ENCODE data around the gene BIRC5. TPM values are rescaled to one million over a fixed set of nuclear protein-coding genes. Genes with fewer than 3 reads are reported as not detected.

The BIRC5 gene
- total RNA-seq, 4 donors from 2014 or later = 1.2 to 7.9 (median 3.6) TPM

DNA sequence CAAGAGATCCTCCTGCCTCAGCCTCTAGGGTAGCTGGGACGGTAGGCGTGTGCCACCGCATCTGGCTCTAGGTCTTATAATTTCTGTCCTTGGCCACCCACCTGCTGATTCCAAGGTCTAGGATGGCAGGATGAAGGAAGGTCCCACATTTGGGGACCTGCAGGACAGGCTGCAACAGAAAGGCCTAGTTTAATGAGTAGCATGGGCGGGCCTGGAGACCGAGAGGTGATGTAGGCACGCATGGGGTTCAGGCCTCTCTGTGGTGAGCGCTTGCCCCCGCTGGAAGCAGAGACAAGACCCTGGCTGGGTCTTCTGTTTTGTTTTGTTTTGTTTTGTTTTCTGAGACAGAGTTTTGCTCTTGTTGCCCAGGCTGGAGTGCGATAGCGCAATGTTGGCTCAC lies 51.1 kb downstream of the BIRC5 start:
- TF ChIP-seq POLR2A (IDR thresholded peaks at IDR 0.05) = no peak
- TF ChIP-seq, protein P1, sequence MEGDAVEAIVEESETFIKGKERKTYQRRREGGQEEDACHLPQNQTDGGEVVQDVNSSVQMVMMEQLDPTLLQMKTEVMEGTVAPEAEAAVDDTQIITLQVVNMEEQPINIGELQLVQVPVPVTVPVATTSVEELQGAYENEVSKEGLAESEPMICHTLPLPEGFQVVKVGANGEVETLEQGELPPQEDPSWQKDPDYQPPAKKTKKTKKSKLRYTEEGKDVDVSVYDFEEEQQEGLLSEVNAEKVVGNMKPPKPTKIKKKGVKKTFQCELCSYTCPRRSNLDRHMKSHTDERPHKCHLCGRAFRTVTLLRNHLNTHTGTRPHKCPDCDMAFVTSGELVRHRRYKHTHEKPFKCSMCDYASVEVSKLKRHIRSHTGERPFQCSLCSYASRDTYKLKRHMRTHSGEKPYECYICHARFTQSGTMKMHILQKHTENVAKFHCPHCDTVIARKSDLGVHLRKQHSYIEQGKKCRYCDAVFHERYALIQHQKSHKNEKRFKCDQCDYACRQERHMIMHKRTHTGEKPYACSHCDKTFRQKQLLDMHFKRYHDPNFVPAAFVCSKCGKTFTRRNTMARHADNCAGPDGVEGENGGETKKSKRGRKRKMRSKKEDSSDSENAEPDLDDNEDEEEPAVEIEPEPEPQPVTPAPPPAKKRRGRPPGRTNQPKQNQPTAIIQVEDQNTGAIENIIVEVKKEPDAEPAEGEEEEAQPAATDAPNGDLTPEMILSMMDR (IDR thresholded peaks at IDR 0.05) = no peak
- no peak for DNase-seq
- H3K27ac ChIP-seq = no peak overlapping the region
- H3K9me3 ChIP-seq = no peaks in the 10 kb centered on the region
- WGBS, 2 donors (ENCODE audit: low coverage in 1 of 2) = 96 to 100% methylated on average over 8 to 10 of the region's 10 CpGs
- H3K36me3 ChIP-seq = no peaks in the 10 kb centered on the region
- intact Hi-C loops (cut with DNase I; ENCODE audit: low total_unique reads) = no loop called here
- H3K4me3 ChIP-seq = no peak overlapping the region
- peaks cover 0 to 25% (median 3%) of the 10 kb centered on the region in 4 donors for H3K4me1 ChIP-seq
- in situ Hi-C loops (cut with MboI; ENCODE audit: low pct_ligation_motif_present in 1 of 4, low pct_unique_long_range_greater_than_20kb in 1 of 4, low sequenced_read_pairs in 3 of 4) = no loop called here
- peaks cover 21% of the 10 kb centered on the region for H3K27me3 ChIP-seq

DNA sequence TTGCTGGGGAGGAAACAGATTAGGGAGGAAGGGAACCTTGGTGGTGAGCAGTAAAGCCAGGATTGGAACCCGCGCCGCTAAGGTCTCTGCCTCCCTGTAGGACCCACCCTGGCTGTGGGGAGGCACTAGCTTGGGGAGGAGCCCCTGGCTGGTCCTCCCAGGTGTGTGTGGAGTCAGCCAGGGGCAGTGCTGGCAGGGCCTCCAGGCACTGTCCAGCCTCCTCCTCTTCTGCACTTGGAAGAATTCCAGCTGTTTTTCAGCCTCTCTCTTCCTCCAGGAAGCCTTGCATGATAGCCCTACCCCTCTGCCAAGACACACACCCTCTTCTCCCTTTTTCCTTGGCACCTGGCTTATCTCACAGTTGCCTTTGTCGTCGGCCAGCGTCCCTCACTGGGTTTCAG lies 52.2 kb downstream of the BIRC5 start:
- DNase-seq = no peak
- in situ Hi-C loops (cut with MboI; ENCODE audit: low pct_ligation_motif_present in 1 of 4, low pct_unique_long_range_greater_than_20kb in 1 of 4, low sequenced_read_pairs in 3 of 4) = no loop called here
- Histone ChIP-seq H3K27me3 (peaks cover 26% of the 10 kb centered on the region), H3K4me1 (peaks cover 0 to 25% (median 3%) of the 10 kb centered on the region in 4 donors), H3K9me3 (no peaks in the 10 kb centered on the region), H3K27ac (no peak overlapping the region), H3K4me3 (no peak overlapping the region), H3K36me3 (no peaks in the 10 kb centered on the region)
- 50 to 51% methylated on average over 2 to 6 of the region's 6 CpGs for WGBS, 2 donors (ENCODE audit: low coverage in 1 of 2)
- intact Hi-C loops (cut with DNase I; ENCODE audit: low total_unique reads) = no loop called here
- no peak for TF ChIP-seq EP300 (IDR thresholded peaks at IDR 0.05; ENCODE audit: low read depth)

DNA sequence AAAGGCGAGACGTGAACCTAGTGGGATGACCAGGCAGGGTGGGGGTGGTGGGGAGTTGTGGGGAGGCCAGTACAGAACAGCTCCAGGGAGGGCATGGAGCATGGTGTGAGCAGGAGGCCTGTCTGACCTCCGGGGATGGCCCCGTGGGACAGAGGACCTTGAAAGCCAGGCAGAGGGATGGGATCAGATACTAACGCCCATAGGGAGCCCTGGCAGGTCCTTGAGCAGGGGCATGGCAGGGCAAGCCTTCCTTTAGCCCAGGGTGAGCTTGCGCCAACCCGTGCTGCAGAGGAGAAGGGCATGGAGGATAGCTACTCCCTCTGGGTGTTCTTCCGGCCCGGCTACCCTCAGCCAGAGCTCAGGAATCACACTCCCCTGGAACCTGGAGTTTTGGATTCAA lies 52.7 kb downstream of the BIRC5 start:
- in situ Hi-C loops (cut with MboI; ENCODE audit: low pct_ligation_motif_present in 1 of 4, low pct_unique_long_range_greater_than_20kb in 1 of 4, low sequenced_read_pairs in 3 of 4) = no loop called here
- no peak overlapping the region for H3K27ac ChIP-seq

DNA sequence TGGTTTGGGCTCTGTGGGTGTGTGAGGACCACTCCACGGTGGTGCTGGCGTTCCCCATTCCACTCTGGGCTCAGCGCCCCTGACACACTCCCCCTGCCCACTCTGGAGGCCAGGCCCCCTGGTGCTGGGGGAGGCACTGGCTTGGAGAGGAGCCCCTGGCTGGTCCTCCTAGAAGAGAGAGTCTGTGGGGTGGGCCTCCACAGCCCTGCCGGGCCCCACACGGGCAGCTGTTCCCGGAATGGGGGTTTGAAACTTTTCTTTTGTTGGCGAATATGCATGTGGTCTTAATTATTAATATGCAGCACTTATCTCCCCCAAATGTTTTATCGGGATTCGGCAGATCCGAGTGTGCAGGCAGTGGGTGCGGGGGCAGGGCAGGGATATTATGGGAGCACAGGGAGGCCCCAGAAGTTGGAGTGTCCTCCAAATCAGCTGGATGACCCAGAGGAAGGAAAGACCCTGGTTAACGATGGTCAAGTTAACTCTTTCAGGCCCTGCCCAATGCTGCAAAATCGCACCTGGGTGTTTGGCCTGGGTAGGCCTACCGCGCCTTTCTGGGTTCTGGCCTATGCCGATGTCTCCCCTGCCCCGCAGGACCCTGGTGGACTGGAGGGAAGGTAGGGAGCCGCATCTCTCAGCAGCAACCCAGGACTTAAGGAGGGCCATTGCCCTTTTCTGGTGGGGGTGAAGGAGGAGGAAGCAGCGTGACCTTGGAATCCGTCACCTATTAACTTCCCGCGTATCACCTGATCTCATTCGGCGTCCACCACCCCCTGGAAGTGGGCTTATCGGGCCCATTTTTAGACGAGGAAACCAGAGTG lies 53.4 kb downstream of the BIRC5 start:
- Histone ChIP-seq H3K4me1 (peaks cover 0 to 29% (median 4%) of the 10 kb centered on the region in 4 donors), H3K36me3 (no peaks in the 10 kb centered on the region), H3K27ac (no peak overlapping the region), H3K27me3 (peaks cover 26% of the 10 kb centered on the region), H3K4me3 (no peak overlapping the region), H3K9me3 (no peaks in the 10 kb centered on the region)
- WGBS, 2 donors (ENCODE audit: low coverage in 1 of 2) = 60 to 80% methylated on average over 2 to 26 of the region's 26 CpGs
- in situ Hi-C loops (cut with MboI; ENCODE audit: low pct_ligation_motif_present in 1 of 4, low pct_unique_long_range_greater_than_20kb in 1 of 4, low sequenced_read_pairs in 3 of 4) (no loop called here), intact Hi-C loops (cut with DNase I; ENCODE audit: low total_unique reads) (no loop called here)
- TF ChIP-seq EP300 (IDR thresholded peaks at IDR 0.05; ENCODE audit: low read depth) (no peak), POLR2AphosphoS5 (IDR thresholded peaks at IDR 0.05) (no peak)
- TF ChIP-seq, protein P1 (IDR thresholded peaks at IDR 0.05) = no peak
- no peak for DNase-seq

More for the DNA sequence above, 52.7 kb downstream of the BIRC5 start:
- DNase-seq = no peak
- intact Hi-C loops (cut with DNase I; ENCODE audit: low total_unique reads) = no loop called here
- no peaks in the 10 kb centered on the region for H3K36me3 ChIP-seq
- H3K4me1 ChIP-seq = peaks cover 0 to 25% (median 3%) of the 10 kb centered on the region in 4 donors
- H3K4me3 ChIP-seq = no peak overlapping the region
- TF ChIP-seq EP300 (IDR thresholded peaks at IDR 0.05; ENCODE audit: low read depth) = no peak
- TF ChIP-seq, protein P1 (IDR thresholded peaks at IDR 0.05) = no peak
- TF ChIP-seq POLR2A (IDR thresholded peaks at IDR 0.05) = no peak
- TF ChIP-seq POLR2AphosphoS5 (IDR thresholded peaks at IDR 0.05) = no peak
- H3K9me3 ChIP-seq = no peaks in the 10 kb centered on the region
- 85% methylated on average over 9 of the region's 9 CpGs; no CpG with 5 or more reads in 1 of the 2 donors for WGBS, 2 donors (ENCODE audit: low coverage in 1 of 2)
- peaks cover 26% of the 10 kb centered on the region for H3K27me3 ChIP-seq
